Psoas muscle (tissue), 8 donors: Measurements from ENCODE around the gene CHST8. TPM values are rescaled to one million over a fixed set of nuclear protein-coding genes. Genes with fewer than 3 reads are reported as not detected.
A peak's percentile ranks its signal among the peaks of the same experiment; 100 is the strongest.

ENCODE experiments used
- ATAC-seq, 4 donors: fragments of 200-7000 bp; cut with Tn5 transposase; one replicate each; pipeline ENCODE4 v1.9.1; 2020; ENCODE audit warnings: moderate library complexity in 3 of 4, mild to moderate bottlenecking in 2 of 4
- DNase-seq, 2 donors: peaks; one replicate each; pipeline ENCODE4 v3.0.0-alpha.2; 2020
- H3K27ac ChIP-seq: fragments of 200-600 bp; one replicate; pipeline ENCODE4 v1.8.0; 2022
- H3K27me3 ChIP-seq, 3 donors: fragments of 200-600 bp in 1 of 3; one replicate each; pipeline versions ENCODE4 v1.6.1 to v1.8.0; 2013 to 2022; ENCODE audit warnings: low read length in 2 of 3, mild to moderate bottlenecking in 2 of 3, moderate library complexity in 1 of 3; ENCODE audit not compliant: insufficient read depth in 3 of 3
- H3K36me3 ChIP-seq, 2 donors: fragments of 200-600 bp in 1 of 2; one replicate each; pipeline versions ENCODE4 v1.6.1 to v1.8.0; 2013 to 2022; ENCODE audit warnings: low read depth in 1 of 2, mild to moderate bottlenecking in 1 of 2, moderate library complexity in 1 of 2; ENCODE audit not compliant: insufficient read depth in 1 of 2
- H3K4me1 ChIP-seq: fragments of 200-600 bp; one replicate; pipeline ENCODE4 v1.8.0; 2022
- H3K4me3 ChIP-seq: fragments of 200-600 bp; one replicate; pipeline ENCODE4 v1.8.0; 2022; ENCODE audit warnings: mild to moderate bottlenecking
- H3K9me3 ChIP-seq: fragments of 200-600 bp; one replicate; pipeline ENCODE4 v1.8.0; 2022
- CTCF ChIP-seq: fragments of 200-600 bp; IDR thresholded peaks from one replicate; pipeline ENCODE4 v1.8.0; 2022; ENCODE audit warnings: antibody characterized with exemption
- WGBS, 3 donors: extraction: QIAGEN DNeasy Blood & Tissue Kit; methylation state at CpG; one replicate each; pipeline versions ENCODE4 v1.1.6 to v1.1.7; 2013; 5-methylcytosine and 5-hydroxymethylcytosine counted together
- intact Hi-C, 2 donors: fragments of 100-400 bp; cut with DNase I; formaldehyde crosslinking; loops; one replicate each; pipeline versions ENCODE4 v1.11.0 to v1.14.2; 2022
- polyA plus RNA-seq, 3 donors: library from polyadenylated mRNA; stranded (reverse); fragments of 200-250 nt; gene quantifications; one replicate each; pipeline ENCODE4 v1.2.3, GENCODE V29; 2013
- total RNA-seq, 4 donors: library from RNA; stranded (reverse); fragmentation: NEBNext Ultra II Directional in 2 of 4; extraction: Animal tissue kit (Norgen Biotek cat#: 25700) in 2 of 4; gene quantifications; one replicate each; pipeline versions ENCODE4 v1.2.1 to v1.2.4, GENCODE V29; 2021 to 2023
- donor health status: healthy with polysubstance abuse.
- donor health status: DM: no; HTN: no; CAD: no; lungs with moderate emphysema.
- donor health status: Bipolar disorder and iron deficiency.
- donor health status: healthy.
- donor health status: DM: yes; HTN: yes; CAD: no.
- donor health status: DM: no; HTN: no; CAD: no.
- donor health status: DM: no; HTN: no; CAD: no.
- donor health status: DM: yes; HTN: yes; CAD: no.

The CHST8 gene
- total and polyA plus RNA-seq, 7 donors: 0.05 to 0.60 (median 0.23) TPM; not detected in 1

GRCh38 chr19:33777351-33777750 is 155.6 kb downstream of the CHST8 start:
- ATAC-seq (no peak), DNase-seq (no peak)
- no peak for TF ChIP-seq CTCF
- Histone ChIP-seq H3K36me3 (no peaks in the 10 kb centered on the region), H3K27me3 (peaks cover 0 to 47% (median 6%) of the 10 kb centered on the region in 3 donors), H3K4me1 (no peaks in the 10 kb centered on the region), H3K4me3 (no peak overlapping the region), H3K9me3 (no peaks in the 10 kb centered on the region), H3K27ac (no peak overlapping the region)
- WGBS, 3 donors: 82 to 92% (median 85%) methylated on average over 9 of the region's 9 CpGs
- intact Hi-C loops: loop anchor here (5.0 to 10.0 kb wide), 6 partner anchors 227 to 947 kb away; partner anchors contain the start of gene PEPD (in 1 of the 2)

GRCh38 chr19:33777753-33778088 is 156.0 kb downstream of the CHST8 start:
- ATAC-seq (peak in 1 of 4 donors; percentile 6), DNase-seq (no peak)
- 55 to 62% (median 56%) methylated on average over 8 to 17 of the region's 17 CpGs for WGBS, 3 donors
- intact Hi-C loops: loop anchor here (2.0 to 10.0 kb wide), 8 partner anchors 221 to 947 kb away; partner anchors contain the start of gene PEPD (in 1 of the 2)
- no peaks in the 10 kb centered on the region for H3K9me3 ChIP-seq
- H3K27me3 ChIP-seq: peaks cover 0 to 47% (median 6%) of the 10 kb centered on the region in 3 donors
- TF ChIP-seq CTCF: no peak
- no peak overlapping the region for H3K4me3 ChIP-seq
- H3K36me3 ChIP-seq: no peaks in the 10 kb centered on the region
- H3K4me1 ChIP-seq: no peaks in the 10 kb centered on the region
- no peak overlapping the region for H3K27ac ChIP-seq

DNA sequence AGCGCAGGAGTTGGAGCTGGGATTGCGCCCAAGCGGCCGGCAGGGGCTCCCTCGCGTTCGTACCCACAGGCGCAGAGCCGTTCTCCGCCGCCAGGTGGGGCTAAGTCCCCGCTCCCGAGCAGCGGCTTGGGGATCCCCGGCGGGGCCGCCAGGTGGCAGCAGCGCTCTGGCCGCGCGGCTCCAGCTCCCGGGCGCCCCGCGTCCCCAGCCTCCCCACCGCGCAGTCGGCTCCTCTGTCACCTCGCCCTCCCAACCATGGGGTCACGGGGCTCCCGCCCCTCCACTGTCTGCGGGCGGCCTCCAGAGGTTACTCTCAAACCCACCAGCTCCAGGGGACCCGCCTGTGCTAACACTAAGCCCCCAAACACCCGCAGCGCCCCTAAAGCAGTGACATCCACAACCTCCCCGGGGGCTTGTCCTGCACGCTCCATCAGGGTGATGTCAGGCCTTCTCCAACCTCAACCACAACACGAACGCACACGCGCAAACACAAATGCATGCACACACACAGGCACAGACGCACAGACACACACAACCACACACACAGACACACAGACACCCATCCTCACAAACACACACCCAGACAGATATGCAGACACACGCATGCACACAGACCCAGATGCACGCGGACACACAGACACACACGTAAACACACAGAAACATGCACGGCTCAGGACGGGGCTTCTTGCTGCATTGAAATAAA is 156.5 kb downstream of the CHST8 start:
- DNase-seq (peak; percentile 80 to 89), ATAC-seq (peak; percentile 93 to 97 (median 94))
- WGBS, 3 donors: 13 to 19% (median 15%) methylated on average over 28 to 49 of the region's 49 CpGs
- Histone ChIP-seq H3K36me3 (no peaks in the 10 kb centered on the region), H3K4me3 (peak overlapping the region; percentile 18), H3K4me1 (no peaks in the 10 kb centered on the region), H3K27ac (no peak overlapping the region), H3K27me3 (peaks cover 0 to 47% (median 6%) of the 10 kb centered on the region in 3 donors), H3K9me3 (no peaks in the 10 kb centered on the region)
- intact Hi-C loops: loop anchor here (2.0 to 10.0 kb wide), 8 partner anchors 221 to 947 kb away; partner anchors contain the start of gene PEPD (in 1 of the 2)
- peak; percentile 100 for TF ChIP-seq CTCF

DNA sequence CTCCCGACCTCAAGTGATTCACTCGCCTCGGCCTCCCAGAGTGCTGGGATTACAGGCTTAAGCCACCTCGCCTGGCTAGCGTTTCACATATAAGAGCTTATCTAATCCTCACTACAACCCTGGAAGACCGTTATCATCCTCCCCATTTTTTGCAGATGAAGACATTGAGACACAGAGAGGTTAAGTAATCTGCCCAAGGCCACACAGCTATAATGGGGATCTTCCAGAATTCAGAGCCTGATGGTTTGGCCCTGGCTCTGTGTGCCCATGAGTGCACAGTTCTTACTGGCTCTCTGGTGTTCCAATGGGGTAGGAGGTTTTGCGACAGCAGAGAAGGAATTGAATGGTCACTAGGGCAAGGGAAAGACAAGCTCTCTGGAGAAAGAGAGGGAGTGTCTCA is 158.1 kb downstream of the CHST8 start:
- Histone ChIP-seq H3K27ac (no peak overlapping the region), H3K27me3 (peaks cover 0 to 43% (median 6%) of the 10 kb centered on the region in 3 donors), H3K4me3 (no peak overlapping the region), H3K36me3 (no peaks in the 10 kb centered on the region), H3K9me3 (no peaks in the 10 kb centered on the region), H3K4me1 (no peaks in the 10 kb centered on the region)
- ATAC-seq: no peak
- no peak for DNase-seq
- WGBS, 3 donors: 62 to 72% (median 64%) methylated on average over 7 of the region's 7 CpGs
- intact Hi-C loops: loop anchor here (2.0 to 10.0 kb wide), 9 partner anchors 219 to 945 kb away; partner anchors contain the start of gene PEPD (in 1 of the 2)
- TF ChIP-seq CTCF: no peak
